ENCODE measurements around the gene ACTR5. TPM values are rescaled to one million over a fixed set of nuclear protein-coding genes. Genes with fewer than 3 reads are reported as not detected.
A peak's percentile ranks its signal among the peaks of the same experiment; 100 is the strongest.

Gene ACTR5
- total and polyA plus RNA-seq, 2 of the 13 experiments (the other 11 are each of a cell fraction or from before 2014, with no cell fraction given): 19.5 to 20.5 TPM

GRCh38 chr20:38751360-38751976 lies 3.2 kb downstream of the ACTR5 start (continued):
- TF ChIP-seq ZHX2 (IDR thresholded peaks at IDR 0.05; ENCODE audit: low read depth): no peak
- no peak for TF ChIP-seq ZHX2 (CRISPR knock-in tag; IDR thresholded peaks at IDR 0.05; ENCODE audit: borderline replicate concordance)
- no peak for TF ChIP-seq BCL3 (CRISPR knock-in tag; IDR thresholded peaks at IDR 0.05)
- no peak for TF ChIP-seq NR1H2 (CRISPR knock-in tag; IDR thresholded peaks at IDR 0.05; ENCODE audit: borderline replicate concordance, low read depth)
- no peak for TF ChIP-seq ZMAT3 (CRISPR knock-in tag; conservative IDR thresholded peaks at IDR 0.05)
- no peak for TF ChIP-seq ZNF3 (CRISPR knock-in tag; IDR thresholded peaks at IDR 0.05)
- no peak for TF ChIP-seq ZNF468 (CRISPR knock-in tag; IDR thresholded peaks at IDR 0.05)
- TF ChIP-seq ZNF512 (CRISPR knock-in tag; IDR thresholded peaks at IDR 0.05): no peak
- 0 out of 2 replicates have a peak, but pooled peaks have one; percentile 39 for TF ChIP-seq KLF11 (CRISPR knock-in tag; IDR thresholded peaks at IDR 0.05)
